Mesenchymal stem cell (in vitro differentiated cells and primary cell): ENCODE measurements around the gene OR4A5. TPM values are rescaled to one million over a fixed set of nuclear protein-coding genes. Genes with fewer than 3 reads are reported as not detected.
"Not testable (repeated sequence)": the region's sequence is repeated elsewhere in the genome, so short reads cannot be mapped to it uniquely, and the experiment has no call there.

Experiments used
- DNase-seq: peaks from one replicate; pipeline ENCODE4 v3.0.0-alpha.2; 2013
- H2AFZ ChIP-seq: one replicate; pipeline ENCODE4 v1.6.1; 2013; ENCODE audit warnings: low read depth, mild to moderate bottlenecking, control low read depth, inconsistent platforms, low read length, moderate library complexity
- H2AK5ac ChIP-seq: 2 replicates; pipeline ENCODE4 v1.6.1; 2013; ENCODE audit warnings: low read length, moderate library complexity, mild to moderate bottlenecking, inconsistent platforms; ENCODE audit not compliant: severe bottlenecking
- H2BK120ac ChIP-seq: one replicate; pipeline ENCODE4 v1.6.1; 2013; ENCODE audit warnings: low read depth, mild to moderate bottlenecking, inconsistent platforms, low read length, moderate library complexity
- H2BK12ac ChIP-seq, 2 experiments: one replicate each; pipeline ENCODE4 v1.6.1; 2013; ENCODE audit warnings: inconsistent platforms in 2 of 2, low read length in 2 of 2, mild to moderate bottlenecking in 2 of 2, moderate library complexity in 2 of 2, control low read depth in 1 of 2
- H2BK15ac ChIP-seq: one replicate; pipeline ENCODE4 v1.6.1; 2013; ENCODE audit warnings: mild to moderate bottlenecking, low read depth, inconsistent platforms; ENCODE audit not compliant: poor library complexity, severe bottlenecking
- H2BK5ac ChIP-seq: 2 replicates; pipeline ENCODE4 v1.6.1; 2013; ENCODE audit warnings: low read depth, mild to moderate bottlenecking, low read length, control low read depth, inconsistent platforms; ENCODE audit not compliant: poor library complexity, severe bottlenecking
- H3K14ac ChIP-seq, 2 experiments: one replicate each; pipeline ENCODE4 v1.6.1; 2013; ENCODE audit warnings: inconsistent platforms in 2 of 2, low read length in 2 of 2, control low read depth in 1 of 2, mild to moderate bottlenecking in 1 of 2, moderate library complexity in 1 of 2
- H3K18ac ChIP-seq, 2 experiments: one replicate each; pipeline ENCODE4 v1.6.1; 2013; ENCODE audit warnings: inconsistent platforms in 2 of 2, low read length in 2 of 2, control low read depth in 1 of 2, low read depth in 1 of 2, mild to moderate bottlenecking in 1 of 2
- H3K23ac ChIP-seq, 2 experiments: one replicate each; pipeline ENCODE4 v1.6.1; 2013; ENCODE audit warnings: inconsistent platforms in 2 of 2, low read length in 2 of 2, mild to moderate bottlenecking in 2 of 2, moderate library complexity in 2 of 2, control low read depth in 1 of 2
- H3K27ac ChIP-seq: 2 replicates; pipeline ENCODE4 v1.5.1; 2013; ENCODE audit warnings: mild to moderate bottlenecking, moderate library complexity, low read length, control low read depth, inconsistent platforms; ENCODE audit not compliant: poor library complexity, severe bottlenecking
- H3K27me3 ChIP-seq, 2 experiments: 2 replicates each; pipeline versions ENCODE4 v1.6.1 to v1.7.0; 2013; ENCODE audit warnings: low read length in 2 of 2, mild to moderate bottlenecking in 2 of 2, moderate library complexity in 2 of 2, control low read depth in 1 of 2, inconsistent platforms in 1 of 2; ENCODE audit not compliant: control insufficient read depth in 1 of 2, insufficient read depth in 1 of 2
- H3K36me3 ChIP-seq, 2 experiments: 2 replicates each; pipeline versions ENCODE4 v1.6.1 to v1.7.0; 2013; ENCODE audit warnings: low read length in 2 of 2, control low read depth in 1 of 2, inconsistent platforms in 1 of 2, low read depth in 1 of 2, mild to moderate bottlenecking in 1 of 2; ENCODE audit not compliant: insufficient read depth in 2 of 2, control insufficient read depth in 1 of 2
- H3K4ac ChIP-seq, 2 experiments: one replicate each; pipeline ENCODE4 v1.6.1; 2013; ENCODE audit warnings: inconsistent platforms in 2 of 2, low read length in 2 of 2, mild to moderate bottlenecking in 2 of 2, moderate library complexity in 2 of 2, control low read depth in 1 of 2, low read depth in 1 of 2
- H3K4me1 ChIP-seq: 2 replicates; pipeline ENCODE4 v1.6.1; 2013; ENCODE audit warnings: low read depth, low read length, control low read depth; ENCODE audit not compliant: control insufficient read depth, insufficient read depth
- H3K4me2 ChIP-seq: 2 replicates; pipeline ENCODE4 v1.6.1; 2013; ENCODE audit warnings: low read length, mild to moderate bottlenecking, inconsistent platforms; ENCODE audit not compliant: poor library complexity, severe bottlenecking
- H3K4me3 ChIP-seq, 2 experiments: 2 replicates each; pipeline versions ENCODE4 v1.5.1 to v1.7.0; 2013; ENCODE audit warnings: low read length in 2 of 2, mild to moderate bottlenecking in 2 of 2, control low read depth in 1 of 2, low read depth in 1 of 2; ENCODE audit not compliant: insufficient read depth in 1 of 2
- H3K79me1 ChIP-seq: replicated peaks from 2 replicates; pipeline ENCODE4 v1.6.1; 2013; ENCODE audit warnings: mild to moderate bottlenecking, control low read depth, low read length, inconsistent platforms; ENCODE audit not compliant: poor library complexity, severe bottlenecking
- H3K9ac ChIP-seq: 2 replicates; pipeline ENCODE4 v1.7.0; 2013; ENCODE audit warnings: mild to moderate bottlenecking, low read length, moderate library complexity
- H3K9me3 ChIP-seq: 2 replicates; pipeline ENCODE4 v1.7.0; 2013; ENCODE audit warnings: mild to moderate bottlenecking, low read length; ENCODE audit not compliant: control insufficient read depth
- H4K8ac ChIP-seq: one replicate; pipeline ENCODE4 v1.6.1; 2013; ENCODE audit warnings: inconsistent platforms, mild to moderate bottlenecking, low read length, moderate library complexity
- H4K91ac ChIP-seq: one replicate; pipeline ENCODE4 v1.6.1; 2013; ENCODE audit warnings: mild to moderate bottlenecking, low read length, inconsistent platforms
- WGBS: methylation state at CpG from one replicate; pipeline ENCODE4 v1.1.7; 2013; ENCODE audit warnings: mixed read lengths; 5-methylcytosine and 5-hydroxymethylcytosine counted together
- polyA plus RNA-seq, 2 experiments: library from polyadenylated mRNA; stranded (reverse); fragments of 200-250 nt; gene quantifications; one replicate each; pipeline ENCODE4 v1.2.3, GENCODE V29; 2013

The OR4A5 gene, protein sequence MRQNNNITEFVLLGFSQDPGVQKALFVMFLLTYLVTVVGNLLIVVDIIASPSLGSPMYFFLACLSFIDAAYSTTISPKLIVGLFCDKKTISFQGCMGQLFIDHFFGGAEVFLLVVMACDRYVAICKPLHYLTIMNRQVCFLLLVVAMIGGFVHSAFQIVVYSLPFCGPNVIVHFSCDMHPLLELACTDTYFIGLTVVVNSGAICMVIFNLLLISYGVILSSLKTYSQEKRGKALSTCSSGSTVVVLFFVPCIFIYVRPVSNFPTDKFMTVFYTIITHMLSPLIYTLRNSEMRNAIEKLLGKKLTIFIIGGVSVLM
- polyA plus RNA-seq (2013, experiment 1 of 2): not detected
- polyA plus RNA-seq (2013, experiment 2 of 2): not detected

- H3K4me2 ChIP-seq, H2BK15ac ChIP-seq, H3K9ac ChIP-seq, H3K23ac ChIP-seq, H3K27ac ChIP-seq, H3K4me1 ChIP-seq, H3K18ac ChIP-seq, H3K4ac ChIP-seq, H4K8ac ChIP-seq, H2BK12ac ChIP-seq, H3K9me3 ChIP-seq, H4K91ac ChIP-seq, H3K36me3 ChIP-seq, H3K79me1 ChIP-seq, H2AK5ac ChIP-seq, H3K14ac ChIP-seq, H3K4me3 ChIP-seq, DNase-seq, H3K27me3 ChIP-seq, H2AFZ ChIP-seq, H2BK5ac ChIP-seq, H2BK120ac ChIP-seq: not testable (repeated sequence)
- no CpG with 5 or more reads among the region's 1 CpG for WGBS
Observed at GRCh38 chr11:54706532-54706931, at the start of gene OR4A5. Gene OR4A5 (plus strand): TSS chr11:54706832. CDS start chr11:54706885, 53 bp downstream.

GRCh38 chr11:54720094-54720493 lies 13.5 kb downstream of the OR4A5 start:
- DNase-seq, H2AK5ac ChIP-seq, H3K9me3 ChIP-seq, H3K14ac ChIP-seq, H3K79me1 ChIP-seq, H3K4me2 ChIP-seq, H3K9ac ChIP-seq, H3K18ac ChIP-seq, H3K27me3 ChIP-seq, H3K36me3 ChIP-seq, H3K27ac ChIP-seq, H2BK12ac ChIP-seq, H2BK15ac ChIP-seq, H3K4me3 ChIP-seq, H3K23ac ChIP-seq, H2BK5ac ChIP-seq, H3K4ac ChIP-seq, H4K91ac ChIP-seq, H2BK120ac ChIP-seq, H4K8ac ChIP-seq, H2AFZ ChIP-seq, H3K4me1 ChIP-seq: not testable (repeated sequence)
- WGBS: 47% methylated on average over 2 of the region's 5 CpGs
